Nephron progenitor cell (in vitro differentiated cells): ENCODE measurements around the gene KCNJ12.

Experiments used
- DNase-seq: peaks from one replicate; pipeline ENCODE4 v3.0.0; 2021
- H3K27ac Mint-ChIP-seq: 2 replicates; pipeline ENCODE4 v1.8.0; 2021; ENCODE audit warnings: mild to moderate bottlenecking, moderate library complexity, mixed read lengths
- H3K27me3 Mint-ChIP-seq: 2 replicates; pipeline ENCODE4 v1.8.0; 2021; ENCODE audit warnings: mild to moderate bottlenecking, low read depth, mixed read lengths; ENCODE audit not compliant: poor library complexity
- H3K36me3 Mint-ChIP-seq: 2 replicates; pipeline ENCODE4 v1.8.0; 2021; ENCODE audit warnings: low read depth, mixed read lengths
- H3K4me1 Mint-ChIP-seq: 2 replicates; pipeline ENCODE4 v1.8.0; 2021; ENCODE audit warnings: mixed read lengths
- H3K4me3 Mint-ChIP-seq: 2 replicates; pipeline ENCODE4 v1.8.0; 2021; ENCODE audit warnings: mild to moderate bottlenecking, moderate library complexity, mixed read lengths
- H3K9me3 Mint-ChIP-seq: 2 replicates; pipeline ENCODE4 v1.8.0; 2021; ENCODE audit warnings: mild to moderate bottlenecking, moderate library complexity, mixed read lengths
- CTCF ChIP-seq: fragments of 200-600 bp; sonication (generic); IDR thresholded peaks from 2 replicates; pipeline ENCODE4 v1.5.0; 2021; ENCODE audit warnings: antibody characterized with exemption

Gene KCNJ12

DNA sequence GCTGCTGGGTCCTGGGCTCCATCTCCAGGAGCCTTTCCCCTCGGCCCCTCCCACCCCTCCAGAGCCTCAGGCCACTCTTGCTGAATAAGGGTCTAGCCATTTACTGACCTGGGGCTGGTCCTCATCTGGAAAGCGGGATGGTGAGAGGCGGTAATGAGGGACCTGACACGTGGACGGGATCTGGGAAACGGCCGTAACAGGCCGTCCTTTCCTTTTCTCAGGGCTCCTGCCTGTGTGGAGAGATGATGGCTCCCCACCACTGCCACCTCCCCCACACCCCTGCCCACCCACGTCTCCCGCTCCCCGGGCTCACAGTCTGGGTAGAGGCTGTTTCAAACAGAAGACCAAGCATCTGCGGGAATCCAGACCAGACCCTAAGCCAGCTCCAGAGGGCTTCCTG is 20.6 kb upstream of the KCNJ12 start:
- peaks cover 35% of the 10 kb centered on the region for H3K27me3 Mint-ChIP-seq
- no peak for TF ChIP-seq CTCF
- DNase-seq: peak; percentile 1
- no peak overlapping the region for H3K4me3 Mint-ChIP-seq
- no peaks in the 10 kb centered on the region for H3K9me3 Mint-ChIP-seq
- H3K27ac Mint-ChIP-seq: no peak overlapping the region
- no peaks in the 10 kb centered on the region for H3K36me3 Mint-ChIP-seq
- H3K4me1 Mint-ChIP-seq: peaks cover 80% of the 10 kb centered on the region

- Mint-ChIP-seq H3K4me3 (peak overlapping the region; percentile 14), H3K9me3 (no peaks in the 10 kb centered on the region), H3K27ac (no peak overlapping the region), H3K36me3 (no peaks in the 10 kb centered on the region), H3K4me1 (peaks cover 81% of the 10 kb centered on the region), H3K27me3 (peaks cover 34% of the 10 kb centered on the region)
- DNase-seq: no peak
- no peak for TF ChIP-seq CTCF
Measured at GRCh38 chr17:21356537-21357127, 19.5 kb upstream of the KCNJ12 start.

DNA sequence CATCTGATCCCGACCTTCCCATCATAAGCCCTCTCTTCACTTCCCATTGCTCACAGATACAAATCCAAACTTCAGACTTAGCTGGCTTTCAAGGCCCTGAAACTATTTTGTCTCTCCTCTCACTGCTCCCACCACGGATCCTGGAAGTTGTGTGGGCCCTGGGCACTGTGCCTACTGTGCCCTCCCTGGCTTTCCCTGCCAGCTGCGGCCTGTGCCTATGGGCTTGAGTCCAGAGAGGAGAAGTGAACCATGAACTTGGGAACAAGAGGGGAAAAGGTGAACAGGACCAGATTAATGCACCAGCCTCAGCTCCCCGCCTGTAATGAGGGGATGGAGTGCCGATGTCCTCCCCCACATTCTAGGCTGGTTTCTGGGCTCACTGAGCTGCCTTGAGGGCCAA is 18.9 kb upstream of the KCNJ12 start:
- peaks cover 78% of the 10 kb centered on the region for H3K4me1 Mint-ChIP-seq
- H3K27me3 Mint-ChIP-seq: peaks cover 31% of the 10 kb centered on the region
- H3K4me3 Mint-ChIP-seq: no peak overlapping the region
- no peaks in the 10 kb centered on the region for H3K9me3 Mint-ChIP-seq
- DNase-seq: peak; percentile 2
- no peak overlapping the region for H3K27ac Mint-ChIP-seq
- H3K36me3 Mint-ChIP-seq: no peaks in the 10 kb centered on the region
- no peak for TF ChIP-seq CTCF

DNA sequence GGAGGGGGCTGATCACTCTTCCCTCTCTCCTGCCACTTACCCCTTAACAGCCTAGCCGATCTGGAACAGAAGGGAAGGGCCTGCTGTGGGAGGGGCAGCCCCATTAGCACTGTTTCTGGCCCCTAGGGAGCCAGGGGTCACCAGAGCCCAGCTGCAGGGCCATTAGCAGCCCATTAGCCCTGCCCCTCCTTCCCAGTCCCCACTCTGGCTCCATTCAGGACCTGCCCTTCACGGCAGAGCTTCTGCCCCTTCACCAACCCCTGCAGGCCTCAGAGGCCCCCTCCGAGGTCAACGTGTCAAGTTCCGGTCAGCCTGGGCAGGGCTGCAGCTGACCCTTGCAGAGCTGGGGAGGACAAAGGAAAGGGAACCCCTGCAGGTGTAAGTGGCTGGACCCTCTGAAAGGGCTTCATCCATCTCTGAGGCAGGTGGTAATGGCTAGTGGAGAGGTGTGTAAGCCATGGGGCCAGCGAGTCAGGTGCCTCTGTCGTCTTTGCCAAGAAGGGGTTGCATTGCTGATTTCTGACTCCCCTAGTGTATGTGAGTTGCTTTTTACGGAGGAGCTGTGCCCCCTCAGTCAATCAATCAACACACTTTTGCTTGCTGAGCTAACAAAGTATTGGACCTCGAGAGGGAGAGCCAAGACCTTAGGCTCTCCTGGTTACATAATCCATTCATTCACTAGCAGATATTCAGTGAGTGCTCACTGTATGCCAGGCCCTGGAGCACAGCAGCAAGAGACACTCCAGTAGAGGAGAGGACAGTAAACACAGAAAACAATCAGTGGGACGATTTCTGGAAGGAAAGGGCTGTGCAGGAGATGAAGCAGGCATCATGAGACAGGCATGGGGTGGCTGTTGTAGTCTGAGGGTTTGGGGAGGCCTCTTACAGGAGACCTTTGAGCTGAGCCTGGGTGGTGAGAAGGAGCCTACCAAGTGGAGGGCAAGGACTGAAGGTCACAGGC is 18.2 kb upstream of the KCNJ12 start:
- TF ChIP-seq CTCF: no peak
- Mint-ChIP-seq H3K4me3 (peak overlapping the region; percentile 5), H3K4me1 (peaks cover 76% of the 10 kb centered on the region), H3K36me3 (no peaks in the 10 kb centered on the region), H3K27me3 (peaks cover 26% of the 10 kb centered on the region), H3K9me3 (no peaks in the 10 kb centered on the region), H3K27ac (peak overlapping the region; percentile 15)
- DNase-seq: peak; percentile 53

DNA sequence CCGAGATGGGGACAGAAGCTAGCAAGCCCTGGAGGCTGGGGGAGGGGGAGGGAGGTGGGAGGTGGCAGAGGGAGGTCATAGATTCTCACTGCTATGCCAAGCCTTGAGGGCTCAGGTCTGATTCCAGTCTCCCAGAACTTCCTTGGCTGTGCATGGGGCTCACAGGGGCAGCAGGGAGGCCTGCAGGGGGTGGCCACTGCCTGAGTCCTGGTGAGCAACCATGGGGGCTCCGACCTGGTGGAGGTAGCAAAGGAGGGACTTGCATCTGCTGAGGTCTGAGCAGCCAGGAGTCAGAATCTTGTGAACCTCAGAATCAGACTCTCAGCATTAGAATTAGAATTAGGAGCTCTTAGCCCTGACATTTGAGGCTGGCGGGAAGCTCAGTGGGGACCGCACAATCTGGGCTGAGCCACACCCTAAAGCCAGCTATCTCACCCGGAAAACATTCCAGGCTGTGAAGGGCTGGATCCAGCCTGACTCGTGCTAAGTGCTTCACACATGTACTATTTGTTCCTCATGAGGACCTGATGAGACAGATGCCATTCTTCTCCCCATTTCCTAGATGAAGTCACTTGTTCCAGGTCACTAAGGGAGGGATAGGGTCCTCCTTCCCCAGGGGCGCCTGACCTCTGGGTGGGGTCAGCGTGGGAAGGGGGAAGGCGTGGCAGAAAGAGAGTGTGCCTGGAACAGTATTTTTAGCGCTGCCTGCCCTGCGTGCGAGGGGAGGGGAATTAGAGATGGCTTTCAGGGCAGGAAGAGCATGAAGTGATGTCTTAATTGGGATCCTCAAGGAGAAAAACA is 17.3 kb upstream of the KCNJ12 start:
- peaks cover 27% of the 10 kb centered on the region for H3K27me3 Mint-ChIP-seq
- DNase-seq: no peak

More for the DNA sequence above, 17.3 kb upstream of the KCNJ12 start:
- Mint-ChIP-seq H3K4me3 (peak overlapping the region; percentile 42), H3K9me3 (no peaks in the 10 kb centered on the region), H3K36me3 (no peaks in the 10 kb centered on the region), H3K4me1 (peaks cover 69% of the 10 kb centered on the region), H3K27ac (no peak overlapping the region)
- TF ChIP-seq CTCF: no peak
